Measurements from ENCODE around the gene ZNF583. TPM values are rescaled to one million over a fixed set of nuclear protein-coding genes. Genes with fewer than 3 reads are reported as not detected.
A peak's percentile ranks its signal among the peaks of the same experiment; 100 is the strongest.

The ZNF583 gene
- total RNA-seq, 2 experiments from 2014 or later, result 1.6 to 1.9 TPM

DNA sequence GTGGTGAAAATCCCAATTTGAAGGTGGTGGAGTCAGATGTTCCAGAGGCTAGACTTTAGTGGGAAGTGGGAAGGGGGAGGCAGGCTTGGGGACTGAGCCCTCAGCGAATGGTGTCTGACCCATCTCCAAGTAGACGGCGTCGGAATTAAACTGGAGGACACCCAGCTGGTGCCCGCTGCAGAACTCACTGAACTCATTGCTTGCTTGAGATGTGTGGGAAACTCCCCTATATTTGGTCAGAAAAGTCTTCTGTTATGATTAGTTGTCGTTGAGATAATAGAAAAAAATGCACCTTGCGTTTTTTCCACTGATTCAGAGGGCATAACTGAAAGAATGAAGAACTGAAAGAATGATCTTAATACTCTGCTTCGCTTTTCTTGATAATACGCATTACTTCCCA, 871 bp upstream of the ZNF583 start:
- peak overlapping the region; percentile 92 for H3K27ac Mint-ChIP-seq
- H3K27me3 Mint-ChIP-seq, result no peaks in the 10 kb centered on the region
- intact Hi-C loops (cut with micrococcal nuclease), result no loop called here
- CTCF ChIA-PET, result interaction anchor here (1.3 kb wide), 1 partner anchor 55 kb away, joined by 3 read pairs; no protein-coding TSS in a partner anchor
- peaks cover 74% of the 10 kb centered on the region for H3K36me3 Mint-ChIP-seq (ENCODE audit: low read depth)
- peaks cover 31% of the 10 kb centered on the region for H3K4me1 Mint-ChIP-seq (ENCODE audit: low read depth)
- ATAC-seq (no peak), DNase-seq (peak; percentile 10)
- POLR2A ChIA-PET, result interaction anchor here (1.1 to 1.9 kb wide), 3 partner anchors 8 to 1978 kb away, joined by 4 to 9 read pairs (median 4); partner anchors contain the start of gene ZNF582
- TF ChIP-seq, protein P1, sequence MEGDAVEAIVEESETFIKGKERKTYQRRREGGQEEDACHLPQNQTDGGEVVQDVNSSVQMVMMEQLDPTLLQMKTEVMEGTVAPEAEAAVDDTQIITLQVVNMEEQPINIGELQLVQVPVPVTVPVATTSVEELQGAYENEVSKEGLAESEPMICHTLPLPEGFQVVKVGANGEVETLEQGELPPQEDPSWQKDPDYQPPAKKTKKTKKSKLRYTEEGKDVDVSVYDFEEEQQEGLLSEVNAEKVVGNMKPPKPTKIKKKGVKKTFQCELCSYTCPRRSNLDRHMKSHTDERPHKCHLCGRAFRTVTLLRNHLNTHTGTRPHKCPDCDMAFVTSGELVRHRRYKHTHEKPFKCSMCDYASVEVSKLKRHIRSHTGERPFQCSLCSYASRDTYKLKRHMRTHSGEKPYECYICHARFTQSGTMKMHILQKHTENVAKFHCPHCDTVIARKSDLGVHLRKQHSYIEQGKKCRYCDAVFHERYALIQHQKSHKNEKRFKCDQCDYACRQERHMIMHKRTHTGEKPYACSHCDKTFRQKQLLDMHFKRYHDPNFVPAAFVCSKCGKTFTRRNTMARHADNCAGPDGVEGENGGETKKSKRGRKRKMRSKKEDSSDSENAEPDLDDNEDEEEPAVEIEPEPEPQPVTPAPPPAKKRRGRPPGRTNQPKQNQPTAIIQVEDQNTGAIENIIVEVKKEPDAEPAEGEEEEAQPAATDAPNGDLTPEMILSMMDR (IDR thresholded peaks at IDR 0.05), result no peak
- H3K4me3 Mint-ChIP-seq, result peak overlapping the region; percentile 86
- H3K9me3 Mint-ChIP-seq, result peaks cover 62% of the 10 kb centered on the region

- ATAC-seq (peak; percentile 5), DNase-seq (peak; percentile 17)
- Mint-ChIP-seq H3K27ac (peak overlapping the region; percentile 92), H3K36me3 (ENCODE audit: low read depth) (peaks cover 74% of the 10 kb centered on the region), H3K4me1 (ENCODE audit: low read depth) (peaks cover 31% of the 10 kb centered on the region), H3K4me3 (peak overlapping the region; percentile 86), H3K27me3 (no peaks in the 10 kb centered on the region), H3K9me3 (peaks cover 59% of the 10 kb centered on the region)
- ChIA-PET CTCF (interaction anchor here (1.1 to 1.3 kb wide), 2 partner anchors 11 to 57 kb away, joined by 3 to 4 read pairs; partner anchors contain the start of gene ZNF582), POLR2A (interaction anchor here (0.6 kb wide), 1 partner anchor 10 kb away, joined by 3 read pairs; no protein-coding TSS in a partner anchor)
- intact Hi-C loops (cut with micrococcal nuclease), result no loop called here
- TF ChIP-seq, protein P1 (IDR thresholded peaks at IDR 0.05), result no peak
Observed at GRCh38 chr19:56404705-56405056, 549 bp downstream of the ZNF583 start.

DNA sequence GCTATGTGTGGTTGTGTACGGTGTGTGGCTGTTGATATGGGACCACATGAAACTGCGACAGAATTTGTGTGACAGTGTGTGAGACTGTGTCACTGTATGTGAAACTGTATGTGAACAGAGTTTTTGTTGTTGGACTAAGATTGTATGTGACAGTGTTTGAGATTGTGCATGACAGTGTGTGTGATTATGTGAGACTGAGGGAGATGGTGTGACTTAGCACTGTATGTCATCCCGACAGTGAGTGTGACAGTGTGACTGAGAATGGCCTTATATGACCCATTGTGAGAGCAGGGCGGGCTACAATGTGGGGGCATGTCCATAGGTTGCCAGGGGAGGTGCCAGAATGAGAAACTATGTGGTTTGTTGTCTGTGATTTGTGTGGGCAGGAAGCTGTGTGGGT, 930 bp downstream of the ZNF583 start:
- peak; percentile 47 for DNase-seq
- Mint-ChIP-seq H3K4me1 (ENCODE audit: low read depth) (peaks cover 31% of the 10 kb centered on the region), H3K36me3 (ENCODE audit: low read depth) (peaks cover 75% of the 10 kb centered on the region), H3K27me3 (no peaks in the 10 kb centered on the region), H3K9me3 (peaks cover 60% of the 10 kb centered on the region), H3K4me3 (peak overlapping the region; percentile 86), H3K27ac (peak overlapping the region; percentile 92)
- TF ChIP-seq, protein P1 (IDR thresholded peaks at IDR 0.05), result no peak
- intact Hi-C loops (cut with micrococcal nuclease), result no loop called here
- CTCF ChIA-PET, result no interaction called here
- ATAC-seq, result peak; percentile 21
- POLR2A ChIA-PET, result interaction anchor here (0.6 kb wide), 1 partner anchor 11 kb away, joined by 3 read pairs; no protein-coding TSS in a partner anchor

GRCh38 chr19:56423276-56423984, 19.3 kb downstream of the ZNF583 start:
- Mint-ChIP-seq H3K36me3 (ENCODE audit: low read depth) (peaks cover 64% of the 10 kb centered on the region), H3K27me3 (no peaks in the 10 kb centered on the region), H3K4me3 (no peak overlapping the region), H3K27ac (no peak overlapping the region), H3K9me3 (peaks cover 74% of the 10 kb centered on the region), H3K4me1 (ENCODE audit: low read depth) (no peaks in the 10 kb centered on the region)
- ChIA-PET CTCF (no interaction called here), POLR2A (no interaction called here)
- TF ChIP-seq, protein P1 (IDR thresholded peaks at IDR 0.05), result no peak
- no peak for DNase-seq
- intact Hi-C loops (cut with micrococcal nuclease), result no loop called here
- no peak for ATAC-seq

- ChIA-PET POLR2A (no interaction called here), CTCF (no interaction called here)
- Mint-ChIP-seq H3K27ac (no peak overlapping the region), H3K9me3 (peaks cover 71% of the 10 kb centered on the region), H3K4me1 (ENCODE audit: low read depth) (no peaks in the 10 kb centered on the region), H3K27me3 (no peaks in the 10 kb centered on the region), H3K36me3 (ENCODE audit: low read depth) (peaks cover 60% of the 10 kb centered on the region), H3K4me3 (no peak overlapping the region)
- DNase-seq (no peak), ATAC-seq (no peak)
- intact Hi-C loops (cut with micrococcal nuclease), result no loop called here
- TF ChIP-seq, protein P1 (IDR thresholded peaks at IDR 0.05), result no peak
Observed at GRCh38 chr19:56423985-56424353, 19.8 kb downstream of the ZNF583 start.

Data from activated CD8-positive, alpha-beta T cell treated with anti-CD3 and anti-CD28 coated beads for 36 hours (primary cell).